ENCODE results near the gene SLCO1A2. TPM values are rescaled to one million over a fixed set of nuclear protein-coding genes. Genes with fewer than 3 reads are reported as not detected.

Gene SLCO1A2
- total RNA-seq, 1 experiment from 2014 or later: 0.32 TPM

DNA sequence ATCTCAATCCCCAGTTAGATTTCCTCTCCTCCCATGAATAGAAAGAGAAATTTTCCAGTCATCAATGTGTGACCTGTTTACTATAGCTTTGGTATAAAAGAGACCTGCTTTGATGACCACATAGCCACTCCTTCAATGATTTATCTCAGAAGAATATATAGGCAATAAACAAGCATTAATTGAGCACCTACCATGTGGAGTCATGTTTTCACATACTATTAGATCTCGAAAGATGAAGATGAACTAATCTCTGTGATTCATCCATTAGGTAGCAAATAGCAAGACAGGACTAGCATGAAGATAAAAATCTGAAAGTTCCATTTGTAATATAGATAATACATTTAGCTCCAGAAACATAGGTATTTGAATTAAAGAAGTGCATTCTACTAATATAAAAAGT lies 40.5 kb downstream of the SLCO1A2 start:
- H3K4me1 ChIP-seq: no peaks in the 10 kb centered on the region
- no peaks in the 10 kb centered on the region for H3K9me3 ChIP-seq (replicated peaks)
- no peak overlapping the region for H3K27ac ChIP-seq
- no peak for DNase-seq
- no peaks in the 10 kb centered on the region for H3K36me3 ChIP-seq
- H3K4me3 ChIP-seq: no peak overlapping the region
- H3K27me3 ChIP-seq: no peaks in the 10 kb centered on the region

GRCh38 chr12:21292111-21292510 lies 42.6 kb downstream of the SLCO1A2 start:
- Histone ChIP-seq H3K4me3 (no peak overlapping the region), H3K27ac (no peak overlapping the region), H3K27me3 (no peaks in the 10 kb centered on the region), H3K4me1 (no peaks in the 10 kb centered on the region), H3K36me3 (no peaks in the 10 kb centered on the region), H3K9me3 (replicated peaks) (no peaks in the 10 kb centered on the region)
- no peak for DNase-seq

DNA sequence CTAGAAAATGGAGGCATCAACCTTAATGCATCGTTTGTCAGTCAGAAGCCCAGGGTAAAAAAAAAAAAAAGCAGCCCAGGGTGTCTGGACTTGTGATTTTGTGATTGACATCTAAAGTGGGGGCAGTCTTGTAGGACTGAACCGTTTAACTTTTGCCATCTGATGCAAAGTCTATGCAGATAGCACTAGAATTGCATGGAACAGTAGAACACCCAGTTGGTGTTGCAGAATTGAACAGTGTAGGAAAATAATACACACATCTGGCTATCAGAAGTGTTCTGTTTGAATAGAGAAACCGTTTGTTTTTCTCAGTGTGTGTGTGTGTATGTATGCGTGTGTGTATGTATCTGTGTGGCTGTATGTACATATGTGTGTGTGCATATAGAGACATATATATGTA lies 45.0 kb downstream of the SLCO1A2 start:
- H3K9me3 ChIP-seq (replicated peaks): no peaks in the 10 kb centered on the region
- H3K36me3 ChIP-seq: no peaks in the 10 kb centered on the region
- no peak overlapping the region for H3K27ac ChIP-seq
- no peak for DNase-seq
- no peaks in the 10 kb centered on the region for H3K27me3 ChIP-seq
- H3K4me1 ChIP-seq: no peaks in the 10 kb centered on the region
- H3K4me3 ChIP-seq: no peak overlapping the region

GRCh38 chr12:21276826-21277225 lies 57.9 kb downstream of the SLCO1A2 start:
- no peak for DNase-seq
- no peak overlapping the region for H3K27ac ChIP-seq
- H3K4me1 ChIP-seq: no peaks in the 10 kb centered on the region
- H3K27me3 ChIP-seq: no peaks in the 10 kb centered on the region
- H3K4me3 ChIP-seq: no peak overlapping the region
- no peaks in the 10 kb centered on the region for H3K9me3 ChIP-seq (replicated peaks)
- H3K36me3 ChIP-seq: no peaks in the 10 kb centered on the region

DNA sequence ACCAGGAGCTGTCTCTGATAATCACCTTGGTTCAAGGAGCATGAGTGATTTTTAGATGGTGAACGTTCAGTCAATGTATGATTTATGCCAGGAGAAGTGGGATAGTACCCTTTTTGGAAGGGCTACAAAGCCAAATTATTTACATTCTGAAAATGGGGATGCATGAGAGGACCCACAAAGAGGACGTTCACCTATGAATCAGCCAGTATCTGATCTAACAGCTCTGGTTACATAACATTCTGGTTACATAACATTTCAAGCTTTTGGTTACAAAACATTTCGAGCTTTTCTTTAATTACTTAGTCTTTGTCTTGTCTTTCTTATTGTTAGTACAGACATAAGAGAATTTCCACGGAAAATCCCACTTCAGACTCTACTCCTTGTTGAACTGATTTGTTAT lies 68.8 kb downstream of the SLCO1A2 start:
- no peak for DNase-seq
- no peaks in the 10 kb centered on the region for H3K9me3 ChIP-seq (replicated peaks)
- H3K27ac ChIP-seq: no peak overlapping the region
- H3K27me3 ChIP-seq: no peaks in the 10 kb centered on the region
- no peaks in the 10 kb centered on the region for H3K36me3 ChIP-seq
- no peaks in the 10 kb centered on the region for H3K4me1 ChIP-seq
- H3K4me3 ChIP-seq: no peak overlapping the region

DNA sequence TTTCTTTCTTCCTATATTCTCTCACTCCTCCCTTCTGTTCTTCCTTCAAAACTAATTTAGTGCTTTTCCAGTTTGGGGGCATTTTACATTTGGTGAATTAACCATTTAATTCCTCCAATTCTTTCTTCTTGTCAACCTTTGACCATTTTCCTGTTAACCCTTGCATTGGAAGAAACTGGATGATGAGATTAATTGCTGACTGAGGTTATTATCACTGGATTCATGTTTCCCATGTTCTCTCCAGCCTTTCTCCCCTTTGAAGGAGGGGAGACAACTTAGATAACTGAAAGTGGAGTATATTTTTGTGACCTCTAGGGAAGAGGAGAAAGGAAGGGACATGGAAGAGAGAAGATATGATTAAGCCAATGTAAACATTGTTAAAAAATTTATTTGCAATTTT lies 70.5 kb downstream of the SLCO1A2 start:
- no peaks in the 10 kb centered on the region for H3K27me3 ChIP-seq
- DNase-seq: no peak
- no peak overlapping the region for H3K4me3 ChIP-seq
- H3K9me3 ChIP-seq (replicated peaks): no peaks in the 10 kb centered on the region
- H3K27ac ChIP-seq: no peak overlapping the region
- no peaks in the 10 kb centered on the region for H3K36me3 ChIP-seq
- H3K4me1 ChIP-seq: no peaks in the 10 kb centered on the region

DNA sequence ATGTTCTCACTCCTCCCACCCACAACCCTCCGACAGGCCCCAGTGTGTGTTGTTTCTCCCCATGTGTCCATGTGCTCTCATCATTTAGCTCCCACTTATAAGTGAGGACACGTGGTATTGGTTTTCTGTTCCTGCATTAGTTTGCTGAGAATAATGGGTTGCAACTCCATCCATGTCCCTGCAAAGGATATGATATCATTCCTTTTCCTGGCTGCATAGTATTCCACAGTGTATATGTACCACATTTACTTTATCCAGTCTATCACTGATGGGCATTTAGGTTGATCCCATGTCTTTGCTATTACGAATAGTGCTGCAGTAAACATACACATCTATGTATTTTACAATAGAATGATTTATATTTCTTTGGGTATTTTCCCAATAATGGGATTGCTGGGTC lies 77.5 kb downstream of the SLCO1A2 start:
- H3K27ac ChIP-seq: no peak overlapping the region
- H3K27me3 ChIP-seq: no peaks in the 10 kb centered on the region
- H3K36me3 ChIP-seq: no peaks in the 10 kb centered on the region
- no peak for DNase-seq
- H3K4me3 ChIP-seq: no peak overlapping the region
- no peaks in the 10 kb centered on the region for H3K4me1 ChIP-seq
- H3K9me3 ChIP-seq (replicated peaks): no peaks in the 10 kb centered on the region

DNA sequence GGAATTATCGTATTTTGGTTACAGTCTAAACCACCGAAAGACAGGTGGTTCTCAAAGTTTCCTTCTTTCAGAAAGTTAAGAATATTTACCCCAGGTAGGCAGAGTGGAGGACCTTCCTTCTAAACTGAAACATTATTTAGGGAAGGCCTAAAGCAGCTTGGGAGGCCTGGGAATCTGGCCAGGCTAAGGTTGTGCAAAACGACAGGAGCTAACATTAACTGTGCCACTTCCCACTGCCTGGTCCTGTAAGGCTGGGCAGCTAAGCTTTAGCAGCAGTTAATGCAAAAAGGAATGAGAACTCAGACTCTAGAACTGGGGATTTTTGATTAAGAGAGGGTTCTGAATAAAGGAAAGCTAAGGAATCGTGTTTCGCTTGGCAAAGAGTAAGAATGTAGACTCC lies 82.6 kb downstream of the SLCO1A2 start:
- Histone ChIP-seq H3K4me3 (no peak overlapping the region), H3K27me3 (no peaks in the 10 kb centered on the region), H3K27ac (no peak overlapping the region), H3K9me3 (replicated peaks) (no peaks in the 10 kb centered on the region), H3K4me1 (no peaks in the 10 kb centered on the region), H3K36me3 (no peaks in the 10 kb centered on the region)
- DNase-seq: no peak

- DNase-seq: peak in 1 of 2 experiments; percentile 17
- H3K4me3 ChIP-seq: no peak overlapping the region
- no peaks in the 10 kb centered on the region for H3K4me1 ChIP-seq
- H3K9me3 ChIP-seq (replicated peaks): no peaks in the 10 kb centered on the region
- no peaks in the 10 kb centered on the region for H3K36me3 ChIP-seq
- H3K27me3 ChIP-seq: no peaks in the 10 kb centered on the region
- no peak overlapping the region for H3K27ac ChIP-seq
Observed at GRCh38 chr12:21248679-21249078, 86.0 kb downstream of the SLCO1A2 start.

- Histone ChIP-seq H3K36me3 (no peaks in the 10 kb centered on the region), H3K27me3 (no peaks in the 10 kb centered on the region), H3K27ac (no peak overlapping the region), H3K4me3 (no peak overlapping the region), H3K4me1 (no peaks in the 10 kb centered on the region), H3K9me3 (replicated peaks) (no peaks in the 10 kb centered on the region)
- no peak for DNase-seq
Observed at GRCh38 chr12:21239866-21240265, 94.9 kb downstream of the SLCO1A2 start.

- Histone ChIP-seq H3K4me3 (no peak overlapping the region), H3K4me1 (no peaks in the 10 kb centered on the region), H3K9me3 (replicated peaks) (no peaks in the 10 kb centered on the region), H3K36me3 (no peaks in the 10 kb centered on the region), H3K27me3 (no peaks in the 10 kb centered on the region), H3K27ac (no peak overlapping the region)
- DNase-seq: no peak
Observed at GRCh38 chr12:21234395-21234794, 100.3 kb downstream of the SLCO1A2 start.

DNA sequence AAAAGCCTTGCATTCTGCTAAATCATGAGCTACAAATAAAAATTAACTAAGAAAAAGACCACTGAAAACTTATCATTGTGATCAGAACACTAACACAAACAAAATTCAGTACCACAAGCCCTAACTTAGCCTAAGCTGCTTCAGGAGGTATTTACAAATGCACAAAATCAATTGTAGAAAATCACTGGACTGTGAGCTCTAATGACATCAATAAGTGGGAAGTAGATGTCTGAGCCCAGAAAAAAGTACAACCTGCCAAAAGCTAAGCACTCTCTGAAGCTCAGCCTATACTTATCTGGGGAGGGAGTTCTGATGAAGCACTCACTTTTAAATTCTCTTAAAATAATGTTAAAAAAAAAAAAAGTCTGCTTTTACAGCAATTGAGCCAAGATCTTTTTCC lies 110.8 kb downstream of the SLCO1A2 start:
- no peak overlapping the region for H3K4me3 ChIP-seq
- no peak for DNase-seq
- H3K9me3 ChIP-seq (replicated peaks): no peaks in the 10 kb centered on the region
- H3K36me3 ChIP-seq: no peaks in the 10 kb centered on the region
- H3K4me1 ChIP-seq: no peaks in the 10 kb centered on the region
- no peak overlapping the region for H3K27ac ChIP-seq
- no peaks in the 10 kb centered on the region for H3K27me3 ChIP-seq

DNA sequence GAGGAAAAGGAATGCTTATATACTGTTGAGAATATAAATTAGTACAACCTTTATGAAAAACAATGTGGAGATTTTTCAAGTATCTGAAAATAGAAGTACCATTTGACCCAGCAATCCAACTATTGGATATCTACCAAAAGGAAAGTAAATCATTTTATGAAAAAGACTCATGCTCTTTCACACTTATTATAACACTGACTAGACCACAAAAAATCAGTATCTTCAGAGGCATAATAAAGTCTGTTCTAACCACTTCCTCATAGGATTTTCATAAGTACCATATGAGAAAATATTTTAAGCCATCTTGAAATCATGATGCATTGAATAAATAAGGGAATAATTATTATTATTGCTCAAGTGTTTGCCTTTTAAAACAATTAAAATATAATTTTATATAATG lies 112.9 kb downstream of the SLCO1A2 start:
- Histone ChIP-seq H3K36me3 (no peaks in the 10 kb centered on the region), H3K27me3 (no peaks in the 10 kb centered on the region), H3K4me1 (no peaks in the 10 kb centered on the region), H3K4me3 (no peak overlapping the region), H3K9me3 (replicated peaks) (no peaks in the 10 kb centered on the region), H3K27ac (no peak overlapping the region)
- DNase-seq: no peak

DNA sequence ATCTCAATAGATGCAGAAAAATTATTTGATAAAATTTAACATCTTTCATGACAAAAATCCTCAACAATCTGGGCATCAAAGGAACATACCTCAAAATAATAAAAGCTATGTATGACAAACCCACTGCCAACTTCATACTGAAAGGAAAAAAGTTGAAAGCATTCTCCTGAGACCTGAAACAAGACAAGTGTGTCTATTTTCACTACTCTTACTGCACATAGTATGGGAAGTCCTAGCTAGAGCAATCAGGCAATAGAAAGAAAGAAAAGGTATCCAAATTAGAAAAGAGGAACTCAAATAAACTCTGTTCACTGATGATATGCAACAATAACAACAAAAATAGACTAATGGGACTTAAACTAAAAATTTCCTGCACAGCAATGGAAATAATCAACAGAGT lies 113.6 kb downstream of the SLCO1A2 start:
- Histone ChIP-seq H3K27me3 (no peaks in the 10 kb centered on the region), H3K27ac (no peak overlapping the region), H3K4me3 (no peak overlapping the region), H3K4me1 (no peaks in the 10 kb centered on the region), H3K9me3 (replicated peaks) (no peaks in the 10 kb centered on the region), H3K36me3 (no peaks in the 10 kb centered on the region)
- DNase-seq: no peak

- no peak for DNase-seq
- no peaks in the 10 kb centered on the region for H3K27me3 ChIP-seq
- no peak overlapping the region for H3K4me3 ChIP-seq
- H3K9me3 ChIP-seq (replicated peaks): no peaks in the 10 kb centered on the region
- H3K27ac ChIP-seq: no peak overlapping the region
- no peaks in the 10 kb centered on the region for H3K36me3 ChIP-seq
- no peaks in the 10 kb centered on the region for H3K4me1 ChIP-seq
Observed at GRCh38 chr12:21220266-21220665, 114.5 kb downstream of the SLCO1A2 start.

DNA sequence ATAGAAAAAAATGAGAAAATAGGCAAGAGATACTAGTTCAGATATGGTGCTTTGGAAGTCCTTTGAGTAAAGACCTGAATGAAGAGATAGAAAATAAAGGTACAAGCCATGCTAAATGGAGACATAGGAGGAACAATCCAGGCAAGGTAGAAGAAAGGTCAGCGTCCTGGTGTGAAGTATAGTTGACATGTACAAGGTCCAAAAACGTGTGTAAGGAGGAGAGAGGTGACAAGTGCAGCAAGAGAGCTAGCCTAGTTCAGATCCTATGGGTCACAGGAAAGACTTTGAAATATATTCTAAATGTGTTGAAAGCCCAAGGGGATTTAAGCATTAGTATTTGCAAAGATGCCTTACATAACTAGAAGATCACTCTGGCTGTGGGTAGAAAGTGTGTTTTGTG lies 115.5 kb downstream of the SLCO1A2 start:
- Histone ChIP-seq H3K27me3 (no peaks in the 10 kb centered on the region), H3K9me3 (replicated peaks) (no peaks in the 10 kb centered on the region), H3K27ac (no peak overlapping the region), H3K4me1 (no peaks in the 10 kb centered on the region), H3K4me3 (no peak overlapping the region), H3K36me3 (no peaks in the 10 kb centered on the region)
- no peak for DNase-seq
